ENCODE data around the gene TF. TPM values are rescaled to one million over a fixed set of nuclear protein-coding genes. Genes with fewer than 3 reads are reported as not detected.

Gene TF
- total RNA-seq, 1 experiment from 2014 or later: 1.6 TPM

GRCh38 chr3:133828576-133829309 lies 82.5 kb downstream of the TF start:
- Histone ChIP-seq H3K27me3 (ENCODE audit: low read length) (no peaks in the 10 kb centered on the region), H3K4me3 (ENCODE audit: low read length) (no peak overlapping the region), H3K36me3 (ENCODE audit: insufficient read depth, low read length) (no peaks in the 10 kb centered on the region), H4K20me1 (ENCODE audit: insufficient read depth, low read depth, low read length) (no peaks in the 10 kb centered on the region), H2AFZ (ENCODE audit: low read length) (no peak overlapping the region), H3K9ac (ENCODE audit: low read length) (no peak overlapping the region), H3K4me2 (ENCODE audit: low read depth, low read length, poor library complexity, severe bottlenecking) (no peak overlapping the region), H3K9me2 (replicated peaks; ENCODE audit: insufficient read depth, low read length) (no peaks in the 10 kb centered on the region), H3K9me3 (ENCODE audit: low read length) (no peaks in the 10 kb centered on the region), H3K4me1 (ENCODE audit: low read length) (no peaks in the 10 kb centered on the region), H3K79me2 (ENCODE audit: low read length) (no peaks in the 10 kb centered on the region), H3K27ac (ENCODE audit: low read length) (no peak overlapping the region)
- no peak for DNase-seq

GRCh38 chr3:133829310-133829707 lies 83.1 kb downstream of the TF start:
- Histone ChIP-seq H3K9me2 (replicated peaks; ENCODE audit: insufficient read depth, low read length) (no peaks in the 10 kb centered on the region), H3K9ac (ENCODE audit: low read length) (no peak overlapping the region), H3K4me3 (ENCODE audit: low read length) (no peak overlapping the region), H3K36me3 (ENCODE audit: insufficient read depth, low read length) (no peaks in the 10 kb centered on the region), H3K27me3 (ENCODE audit: low read length) (no peaks in the 10 kb centered on the region), H3K4me2 (ENCODE audit: low read depth, low read length, poor library complexity, severe bottlenecking) (no peak overlapping the region), H3K27ac (ENCODE audit: low read length) (no peak overlapping the region), H4K20me1 (ENCODE audit: insufficient read depth, low read depth, low read length) (no peaks in the 10 kb centered on the region), H3K79me2 (ENCODE audit: low read length) (no peaks in the 10 kb centered on the region), H3K4me1 (ENCODE audit: low read length) (no peaks in the 10 kb centered on the region), H3K9me3 (ENCODE audit: low read length) (no peaks in the 10 kb centered on the region), H2AFZ (ENCODE audit: low read length) (no peak overlapping the region)
- DNase-seq: no peak

- H3K9me2 ChIP-seq (replicated peaks; ENCODE audit: insufficient read depth, low read length): no peaks in the 10 kb centered on the region
Measured at GRCh38 chr3:133830071-133830470, 83.9 kb downstream of the TF start.

GRCh38 chr3:133831966-133832801 lies 86.0 kb downstream of the TF start:
- H2AFZ ChIP-seq (ENCODE audit: low read length): no peak overlapping the region
- no peak overlapping the region for H3K4me2 ChIP-seq (ENCODE audit: low read depth, low read length, poor library complexity, severe bottlenecking)
- H3K9ac ChIP-seq (ENCODE audit: low read length): no peak overlapping the region
- H3K27ac ChIP-seq (ENCODE audit: low read length): no peak overlapping the region
- no peaks in the 10 kb centered on the region for H4K20me1 ChIP-seq (ENCODE audit: insufficient read depth, low read depth, low read length)
- H3K27me3 ChIP-seq (ENCODE audit: low read length): no peaks in the 10 kb centered on the region
- DNase-seq: no peak
- H3K36me3 ChIP-seq (ENCODE audit: insufficient read depth, low read length): no peaks in the 10 kb centered on the region
- no peaks in the 10 kb centered on the region for H3K4me1 ChIP-seq (ENCODE audit: low read length)
- H3K79me2 ChIP-seq (ENCODE audit: low read length): no peaks in the 10 kb centered on the region
- no peaks in the 10 kb centered on the region for H3K9me2 ChIP-seq (replicated peaks; ENCODE audit: insufficient read depth, low read length)
- no peaks in the 10 kb centered on the region for H3K9me3 ChIP-seq (ENCODE audit: low read length)
- no peak overlapping the region for H3K4me3 ChIP-seq (ENCODE audit: low read length)

More at GRCh38 chr3:133830071-133830470, 83.9 kb downstream of the TF start:
- Histone ChIP-seq H3K27ac (ENCODE audit: low read length) (no peak overlapping the region), H2AFZ (ENCODE audit: low read length) (no peak overlapping the region), H3K27me3 (ENCODE audit: low read length) (no peaks in the 10 kb centered on the region), H3K79me2 (ENCODE audit: low read length) (no peaks in the 10 kb centered on the region), H3K36me3 (ENCODE audit: insufficient read depth, low read length) (no peaks in the 10 kb centered on the region), H3K9me3 (ENCODE audit: low read length) (no peaks in the 10 kb centered on the region), H3K9ac (ENCODE audit: low read length) (no peak overlapping the region), H4K20me1 (ENCODE audit: insufficient read depth, low read depth, low read length) (no peaks in the 10 kb centered on the region), H3K4me1 (ENCODE audit: low read length) (no peaks in the 10 kb centered on the region), H3K4me2 (ENCODE audit: low read depth, low read length, poor library complexity, severe bottlenecking) (no peak overlapping the region), H3K4me3 (ENCODE audit: low read length) (no peak overlapping the region)
- no peak for DNase-seq

- H3K9ac ChIP-seq (ENCODE audit: low read length): no peak overlapping the region
- no peaks in the 10 kb centered on the region for H3K9me3 ChIP-seq (ENCODE audit: low read length)
- no peaks in the 10 kb centered on the region for H3K9me2 ChIP-seq (replicated peaks; ENCODE audit: insufficient read depth, low read length)
- no peaks in the 10 kb centered on the region for H3K27me3 ChIP-seq (ENCODE audit: low read length)
- H3K79me2 ChIP-seq (ENCODE audit: low read length): no peaks in the 10 kb centered on the region
- no peak overlapping the region for H3K27ac ChIP-seq (ENCODE audit: low read length)
- H3K4me1 ChIP-seq (ENCODE audit: low read length): no peaks in the 10 kb centered on the region
- H3K4me3 ChIP-seq (ENCODE audit: low read length): no peak overlapping the region
- H2AFZ ChIP-seq (ENCODE audit: low read length): no peak overlapping the region
- H3K4me2 ChIP-seq (ENCODE audit: low read depth, low read length, poor library complexity, severe bottlenecking): no peak overlapping the region
- no peaks in the 10 kb centered on the region for H4K20me1 ChIP-seq (ENCODE audit: insufficient read depth, low read depth, low read length)
- DNase-seq: no peak
- H3K36me3 ChIP-seq (ENCODE audit: insufficient read depth, low read length): no peaks in the 10 kb centered on the region
Measured at GRCh38 chr3:133832802-133833144, 86.6 kb downstream of the TF start.

- Histone ChIP-seq H2AFZ (ENCODE audit: low read length) (no peak overlapping the region), H3K9ac (ENCODE audit: low read length) (no peak overlapping the region), H3K36me3 (ENCODE audit: insufficient read depth, low read length) (no peaks in the 10 kb centered on the region), H3K4me1 (ENCODE audit: low read length) (no peaks in the 10 kb centered on the region), H3K9me3 (ENCODE audit: low read length) (no peaks in the 10 kb centered on the region), H3K4me2 (ENCODE audit: low read depth, low read length, poor library complexity, severe bottlenecking) (no peak overlapping the region), H3K27me3 (ENCODE audit: low read length) (no peaks in the 10 kb centered on the region), H3K9me2 (replicated peaks; ENCODE audit: insufficient read depth, low read length) (no peaks in the 10 kb centered on the region), H4K20me1 (ENCODE audit: insufficient read depth, low read depth, low read length) (no peaks in the 10 kb centered on the region), H3K79me2 (ENCODE audit: low read length) (no peaks in the 10 kb centered on the region), H3K27ac (ENCODE audit: low read length) (no peak overlapping the region), H3K4me3 (ENCODE audit: low read length) (no peak overlapping the region)
- no peak for DNase-seq
Measured at GRCh38 chr3:133833267-133833666, 87.1 kb downstream of the TF start.

- no peaks in the 10 kb centered on the region for H3K27me3 ChIP-seq (ENCODE audit: low read length)
- DNase-seq: no peak
Measured at GRCh38 chr3:133833880-133834620, 87.9 kb downstream of the TF start.

More at GRCh38 chr3:133833880-133834620, 87.9 kb downstream of the TF start:
- no peaks in the 10 kb centered on the region for H3K4me1 ChIP-seq (ENCODE audit: low read length)
- no peak overlapping the region for H3K4me3 ChIP-seq (ENCODE audit: low read length)
- no peaks in the 10 kb centered on the region for H3K9me2 ChIP-seq (replicated peaks; ENCODE audit: insufficient read depth, low read length)
- no peak overlapping the region for H3K4me2 ChIP-seq (ENCODE audit: low read depth, low read length, poor library complexity, severe bottlenecking)
- H3K79me2 ChIP-seq (ENCODE audit: low read length): no peaks in the 10 kb centered on the region
- H3K9me3 ChIP-seq (ENCODE audit: low read length): no peaks in the 10 kb centered on the region
- H3K27ac ChIP-seq (ENCODE audit: low read length): no peak overlapping the region
- no peak overlapping the region for H2AFZ ChIP-seq (ENCODE audit: low read length)
- no peaks in the 10 kb centered on the region for H3K36me3 ChIP-seq (ENCODE audit: insufficient read depth, low read length)
- no peaks in the 10 kb centered on the region for H4K20me1 ChIP-seq (ENCODE audit: insufficient read depth, low read depth, low read length)
- H3K9ac ChIP-seq (ENCODE audit: low read length): no peak overlapping the region
